GM12878 (cell line): ENCODE data around the gene SLC6A3. TPM values are rescaled to one million over a fixed set of nuclear protein-coding genes. Genes with fewer than 3 reads are reported as not detected.

Source experiments
- ETV6 ChIP-seq, 2 experiments: fragments of 450-650 bp in 1 of 2; IDR thresholded peaks in 1 of 2; conservative IDR thresholded peaks in 1 of 2; 2 replicates each; pipeline ENCODE4 v1.6.1; 2014; ENCODE audit warnings: antibody characterized with exemption in 1 of 2, borderline replicate concordance in 1 of 2, low read depth in 1 of 2, mild to moderate bottlenecking in 1 of 2, moderate library complexity in 1 of 2
- HDAC6 ChIP-seq: fragments of 200-600 bp; sonication (generic); IDR thresholded peaks from one replicate; pipeline ENCODE4 v1.8.0; 2017; ENCODE audit warnings: antibody characterized with exemption; ENCODE audit not compliant: unreplicated experiment
- JUND ChIP-seq: IDR thresholded peaks from 2 replicates; pipeline ENCODE4 v1.6.1; 2012; ENCODE audit warnings: low read depth, mild to moderate bottlenecking, low read length, improper control_type of control experiment, moderate library complexity
- MXI1 ChIP-seq: fragments of 150-350 bp; IDR thresholded peaks from 2 replicates; pipeline ENCODE4 v1.6.1; 2011; ENCODE audit warnings: low read depth, mild to moderate bottlenecking, inconsistent platforms, low read length, improper control_type of control experiment
- NFYB ChIP-seq: IDR thresholded peaks from 2 replicates; pipeline ENCODE4 v1.6.1; 2011; ENCODE audit warnings: low read depth, mild to moderate bottlenecking, low read length, improper control_type of control experiment, moderate library complexity; ENCODE audit not compliant: insufficient read depth
- PAX5 ChIP-seq: IDR thresholded peaks from 2 replicates; pipeline ENCODE4 v1.6.1; 2011; ENCODE audit warnings: low read depth, low read length, borderline replicate concordance
- SREBF1 ChIP-seq: IDR thresholded peaks from 2 replicates; pipeline ENCODE4 v1.6.1; 2012; ENCODE audit warnings: mild to moderate bottlenecking, low read length
- polyA plus RNA-seq, 11 experiments: library from polyadenylated mRNA; depleted of rRNA in 4 of 11; unstranded in 6 of 11; stranded (reverse) in 5 of 11; fragments of >200 nt; fragmentation: Nextera tagmentation in 4 of 11; fragmentation: Illumina TruSeq in 1 of 11; extraction: Ambion mirVana in 4 of 11; extraction: Trizol in 1 of 11; gene quantifications; 1 replicate in 1 of 11; 2 replicates in 10 of 11; pipeline versions ENCODE4 v1.2.1 to v1.2.3, GENCODE V29; 2011 to 2016; ENCODE audit warnings: inconsistent platforms in 2 of 11, missing spikeins in 2 of 11, low read depth in 1 of 11
- total RNA-seq, 4 experiments: library from RNA; depleted of rRNA in 3 of 4; stranded (reverse); fragments of >200 nt in 3 of 4; fragmentation: Illumina TruSeq in 1 of 4; extraction: Trizol in 1 of 4; gene quantifications; 2 replicates each; pipeline versions ENCODE4 v1.2.1 to v1.2.3, GENCODE V29; 2013 to 2021
- TF ChIP-seq, protein P1 (sequence below): fragments of 450-650 bp; IDR thresholded peaks from 2 replicates; pipeline ENCODE4 v1.6.1; 2017; ENCODE audit warnings: low read depth, mild to moderate bottlenecking, moderate library complexity
- TF ChIP-seq, protein P2 (sequence below): fragments of 150-350 bp; IDR thresholded peaks from 2 replicates; pipeline ENCODE4 v1.6.1; 2014; ENCODE audit warnings: mild to moderate bottlenecking, low read depth, low read length
- TF ChIP-seq, protein P3 (sequence below): IDR thresholded peaks from 2 replicates; pipeline ENCODE4 v1.6.1; 2012; ENCODE audit warnings: low read length, inconsistent platforms

The SLC6A3 gene
- total and polyA plus RNA-seq, 10 of the 15 experiments (the other 5 are each of a cell fraction or from before 2014, with no cell fraction given) = 0.01 TPM; not detected in 9

DNA sequence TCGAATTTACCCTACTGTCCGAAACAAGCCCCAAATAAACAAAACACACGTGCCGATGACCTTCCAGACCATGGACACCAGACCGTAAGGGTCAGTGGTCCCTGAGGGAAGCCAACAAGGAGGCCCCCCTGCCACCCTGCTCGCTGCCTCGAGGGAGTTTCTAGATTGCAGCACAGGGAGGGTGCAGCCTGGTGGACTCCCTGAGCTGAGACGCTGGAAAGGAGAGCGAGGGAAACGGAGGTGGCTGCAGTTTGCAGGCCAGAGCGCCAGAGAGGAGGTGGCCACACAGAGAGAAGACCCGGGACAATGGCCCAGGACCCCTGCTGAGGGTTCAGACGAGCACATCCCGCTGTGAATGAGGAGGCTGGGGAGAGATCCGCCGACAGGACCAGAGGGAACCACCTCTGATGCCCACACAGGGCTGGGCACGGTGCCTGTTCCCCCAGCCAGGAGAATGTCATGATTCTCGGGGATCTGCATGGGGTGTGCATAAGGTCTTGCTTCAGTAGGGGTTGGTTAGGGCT, 48.9 kb downstream of the SLC6A3 start (continued):
- TF ChIP-seq, protein P1, sequence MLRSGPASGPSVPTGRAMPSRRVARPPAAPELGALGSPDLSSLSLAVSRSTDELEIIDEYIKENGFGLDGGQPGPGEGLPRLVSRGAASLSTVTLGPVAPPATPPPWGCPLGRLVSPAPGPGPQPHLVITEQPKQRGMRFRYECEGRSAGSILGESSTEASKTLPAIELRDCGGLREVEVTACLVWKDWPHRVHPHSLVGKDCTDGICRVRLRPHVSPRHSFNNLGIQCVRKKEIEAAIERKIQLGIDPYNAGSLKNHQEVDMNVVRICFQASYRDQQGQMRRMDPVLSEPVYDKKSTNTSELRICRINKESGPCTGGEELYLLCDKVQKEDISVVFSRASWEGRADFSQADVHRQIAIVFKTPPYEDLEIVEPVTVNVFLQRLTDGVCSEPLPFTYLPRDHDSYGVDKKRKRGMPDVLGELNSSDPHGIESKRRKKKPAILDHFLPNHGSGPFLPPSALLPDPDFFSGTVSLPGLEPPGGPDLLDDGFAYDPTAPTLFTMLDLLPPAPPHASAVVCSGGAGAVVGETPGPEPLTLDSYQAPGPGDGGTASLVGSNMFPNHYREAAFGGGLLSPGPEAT = no peak
- TF ChIP-seq, protein P2, sequence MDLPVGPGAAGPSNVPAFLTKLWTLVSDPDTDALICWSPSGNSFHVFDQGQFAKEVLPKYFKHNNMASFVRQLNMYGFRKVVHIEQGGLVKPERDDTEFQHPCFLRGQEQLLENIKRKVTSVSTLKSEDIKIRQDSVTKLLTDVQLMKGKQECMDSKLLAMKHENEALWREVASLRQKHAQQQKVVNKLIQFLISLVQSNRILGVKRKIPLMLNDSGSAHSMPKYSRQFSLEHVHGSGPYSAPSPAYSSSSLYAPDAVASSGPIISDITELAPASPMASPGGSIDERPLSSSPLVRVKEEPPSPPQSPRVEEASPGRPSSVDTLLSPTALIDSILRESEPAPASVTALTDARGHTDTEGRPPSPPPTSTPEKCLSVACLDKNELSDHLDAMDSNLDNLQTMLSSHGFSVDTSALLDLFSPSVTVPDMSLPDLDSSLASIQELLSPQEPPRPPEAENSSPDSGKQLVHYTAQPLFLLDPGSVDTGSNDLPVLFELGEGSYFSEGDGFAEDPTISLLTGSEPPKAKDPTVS = no peak
- TF ChIP-seq NFYB = no peak
- TF ChIP-seq SREBF1 = no peak
- TF ChIP-seq MXI1 = no peak
- TF ChIP-seq JUND = no peak
- no peak for TF ChIP-seq PAX5
- TF ChIP-seq, protein P3, sequence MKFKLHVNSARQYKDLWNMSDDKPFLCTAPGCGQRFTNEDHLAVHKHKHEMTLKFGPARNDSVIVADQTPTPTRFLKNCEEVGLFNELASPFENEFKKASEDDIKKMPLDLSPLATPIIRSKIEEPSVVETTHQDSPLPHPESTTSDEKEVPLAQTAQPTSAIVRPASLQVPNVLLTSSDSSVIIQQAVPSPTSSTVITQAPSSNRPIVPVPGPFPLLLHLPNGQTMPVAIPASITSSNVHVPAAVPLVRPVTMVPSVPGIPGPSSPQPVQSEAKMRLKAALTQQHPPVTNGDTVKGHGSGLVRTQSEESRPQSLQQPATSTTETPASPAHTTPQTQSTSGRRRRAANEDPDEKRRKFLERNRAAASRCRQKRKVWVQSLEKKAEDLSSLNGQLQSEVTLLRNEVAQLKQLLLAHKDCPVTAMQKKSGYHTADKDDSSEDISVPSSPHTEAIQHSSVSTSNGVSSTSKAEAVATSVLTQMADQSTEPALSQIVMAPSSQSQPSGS = no peak
- TF ChIP-seq ETV6 (conservative IDR thresholded peaks at IDR 0.05 in 1 of 2, IDR thresholded peaks at IDR 0.05 in 1 of 2; ENCODE audit: borderline replicate concordance in 1 of 2, low read depth in 1 of 2) = no peak
- TF ChIP-seq HDAC6 = no peak
